ENCODE measurements around the gene PDK2.

The PDK2 gene

DNA sequence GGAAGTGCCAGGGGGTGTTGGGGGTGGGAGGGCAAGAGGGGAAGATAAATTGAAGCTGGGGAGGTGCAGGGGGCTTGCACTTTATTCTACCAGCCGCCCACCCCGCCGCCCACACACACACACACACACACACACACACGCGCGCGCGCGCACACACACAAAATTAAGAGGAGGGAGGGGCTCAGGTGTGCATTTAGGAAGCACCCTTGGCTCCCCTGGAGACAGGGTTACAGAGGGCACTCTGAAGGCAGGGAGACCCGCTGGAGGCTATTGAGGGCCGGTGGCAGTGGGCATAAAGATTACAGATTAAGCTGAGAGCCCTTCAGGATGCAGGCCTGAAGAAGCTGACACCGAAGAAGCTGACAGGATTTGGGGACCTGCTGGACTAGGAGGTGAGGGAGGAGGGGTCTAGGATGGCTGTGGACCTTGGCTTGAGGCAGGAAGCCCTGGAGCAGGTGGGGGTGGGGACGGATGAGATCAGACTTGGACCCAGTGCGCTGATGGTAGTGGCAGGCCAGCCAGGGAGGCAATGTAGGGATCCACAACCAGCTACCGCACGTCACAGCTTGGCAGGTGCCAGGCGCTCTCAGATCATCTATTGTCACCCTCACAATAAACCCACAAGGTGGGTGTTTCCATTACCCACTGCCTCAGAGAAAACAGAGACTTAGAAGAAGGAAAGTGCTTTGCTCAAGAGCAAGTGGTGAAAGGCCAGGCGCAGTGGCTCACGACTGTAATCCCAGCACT lies 35.6 kb downstream of the PDK2 start:
- peak overlapping the region; percentile 52 for H3K4me3 ChIP-seq (ENCODE audit: low read length)
- DNase-seq (ENCODE audit: low read depth): no peak
- TF ChIP-seq, protein P1, sequence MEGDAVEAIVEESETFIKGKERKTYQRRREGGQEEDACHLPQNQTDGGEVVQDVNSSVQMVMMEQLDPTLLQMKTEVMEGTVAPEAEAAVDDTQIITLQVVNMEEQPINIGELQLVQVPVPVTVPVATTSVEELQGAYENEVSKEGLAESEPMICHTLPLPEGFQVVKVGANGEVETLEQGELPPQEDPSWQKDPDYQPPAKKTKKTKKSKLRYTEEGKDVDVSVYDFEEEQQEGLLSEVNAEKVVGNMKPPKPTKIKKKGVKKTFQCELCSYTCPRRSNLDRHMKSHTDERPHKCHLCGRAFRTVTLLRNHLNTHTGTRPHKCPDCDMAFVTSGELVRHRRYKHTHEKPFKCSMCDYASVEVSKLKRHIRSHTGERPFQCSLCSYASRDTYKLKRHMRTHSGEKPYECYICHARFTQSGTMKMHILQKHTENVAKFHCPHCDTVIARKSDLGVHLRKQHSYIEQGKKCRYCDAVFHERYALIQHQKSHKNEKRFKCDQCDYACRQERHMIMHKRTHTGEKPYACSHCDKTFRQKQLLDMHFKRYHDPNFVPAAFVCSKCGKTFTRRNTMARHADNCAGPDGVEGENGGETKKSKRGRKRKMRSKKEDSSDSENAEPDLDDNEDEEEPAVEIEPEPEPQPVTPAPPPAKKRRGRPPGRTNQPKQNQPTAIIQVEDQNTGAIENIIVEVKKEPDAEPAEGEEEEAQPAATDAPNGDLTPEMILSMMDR (conservative IDR thresholded peaks at IDR 0.05; ENCODE audit: low read length): no peak

DNA sequence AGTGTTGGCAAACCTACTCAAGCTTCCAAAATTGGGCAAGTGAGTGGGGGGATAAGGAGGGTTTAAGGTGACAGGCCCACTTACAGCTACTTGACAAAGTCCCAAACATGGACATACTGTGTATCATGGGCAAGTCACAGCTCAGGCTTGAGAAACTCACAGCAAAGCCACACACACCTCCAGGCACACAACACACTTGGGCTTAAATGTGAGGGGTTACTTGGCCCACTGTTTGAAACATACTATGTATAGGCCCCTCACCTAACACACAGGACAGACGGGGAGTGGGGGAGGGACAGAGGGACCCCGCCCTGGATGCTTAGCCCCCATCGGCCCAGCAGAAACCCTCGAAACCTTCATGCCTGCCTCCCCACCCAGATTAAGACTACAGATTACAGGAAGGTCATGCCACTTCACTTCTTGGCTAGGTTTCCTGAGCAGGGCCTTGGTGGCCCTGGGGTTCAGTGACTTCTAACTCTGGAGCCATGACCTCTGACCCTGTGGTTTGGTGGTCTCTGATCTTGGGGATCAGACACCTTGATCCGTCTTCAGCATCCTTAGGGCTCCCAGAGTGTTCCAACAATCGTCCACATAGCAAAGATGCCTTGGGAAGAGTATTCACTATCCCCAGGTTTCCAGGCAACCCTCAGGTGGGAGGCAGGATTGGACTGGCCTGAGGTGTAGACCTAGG lies 37.1 kb downstream of the PDK2 start:
- no peak overlapping the region for H3K4me3 ChIP-seq (ENCODE audit: low read length)
- no peak for DNase-seq (ENCODE audit: low read depth)
- TF ChIP-seq, protein P1 (conservative IDR thresholded peaks at IDR 0.05; ENCODE audit: low read length): no peak

DNA sequence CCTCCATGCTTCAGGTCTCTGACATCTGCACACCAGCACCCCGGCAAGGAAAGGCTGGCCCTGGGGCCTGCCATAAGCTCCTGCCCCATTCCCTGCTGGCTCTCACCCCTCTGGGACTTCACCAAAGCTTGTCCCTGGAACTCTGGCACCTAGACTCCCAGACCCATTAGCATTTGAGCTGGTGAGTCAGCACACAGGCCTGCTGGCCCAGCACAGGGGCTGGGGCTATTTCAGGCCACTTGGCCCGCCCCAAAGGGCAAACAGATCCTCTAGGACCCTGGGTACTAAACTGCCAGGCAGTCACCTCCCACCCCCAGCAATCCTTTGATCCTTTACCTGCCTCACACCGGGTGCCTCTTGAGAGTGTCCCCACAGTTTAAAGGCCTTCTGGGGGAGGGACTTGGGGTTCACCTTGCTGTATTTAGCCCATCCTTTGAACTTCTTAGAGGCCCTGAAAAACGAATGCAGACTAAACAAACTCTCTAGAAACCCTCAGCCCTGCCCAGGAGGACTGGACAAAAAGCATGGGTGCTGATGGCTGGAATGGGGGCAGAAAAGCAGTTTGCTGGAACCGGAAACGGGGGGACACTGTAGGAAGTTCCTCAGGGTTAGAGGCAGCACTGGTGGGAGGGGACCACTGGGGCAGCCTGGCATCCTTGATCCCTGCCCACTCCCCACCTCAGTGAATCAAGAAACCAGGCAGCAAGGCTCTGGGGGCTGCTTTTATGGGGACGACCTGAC lies 38.0 kb downstream of the PDK2 start:
- TF ChIP-seq, protein P1 (conservative IDR thresholded peaks at IDR 0.05; ENCODE audit: low read length): no peak
- H3K4me3 ChIP-seq (ENCODE audit: low read length): no peak overlapping the region

DNA sequence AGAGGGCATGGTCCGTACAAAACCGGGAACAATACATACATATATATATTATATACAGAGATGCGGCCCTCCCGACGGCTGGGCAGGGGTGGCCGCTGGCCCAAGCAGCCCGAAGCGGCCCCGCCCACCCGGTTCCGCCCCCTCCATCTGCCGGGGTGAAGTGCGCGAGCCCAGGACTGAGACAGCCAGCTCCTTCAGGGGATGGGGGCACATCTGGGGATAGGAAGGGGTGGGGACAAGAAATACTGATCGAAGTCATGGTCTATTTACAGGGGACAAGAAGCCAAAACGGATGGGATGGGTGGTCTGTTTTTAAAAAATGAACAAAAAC lies 38.6 kb downstream of the PDK2 start:
- no peak for DNase-seq (ENCODE audit: low read depth)
- TF ChIP-seq, protein P1 (conservative IDR thresholded peaks at IDR 0.05; ENCODE audit: low read length): no peak
- no peak overlapping the region for H3K4me3 ChIP-seq (ENCODE audit: low read length)

More for the DNA sequence above, 38.0 kb downstream of the PDK2 start:
- DNase-seq (ENCODE audit: low read depth): peak; percentile 66

DNA sequence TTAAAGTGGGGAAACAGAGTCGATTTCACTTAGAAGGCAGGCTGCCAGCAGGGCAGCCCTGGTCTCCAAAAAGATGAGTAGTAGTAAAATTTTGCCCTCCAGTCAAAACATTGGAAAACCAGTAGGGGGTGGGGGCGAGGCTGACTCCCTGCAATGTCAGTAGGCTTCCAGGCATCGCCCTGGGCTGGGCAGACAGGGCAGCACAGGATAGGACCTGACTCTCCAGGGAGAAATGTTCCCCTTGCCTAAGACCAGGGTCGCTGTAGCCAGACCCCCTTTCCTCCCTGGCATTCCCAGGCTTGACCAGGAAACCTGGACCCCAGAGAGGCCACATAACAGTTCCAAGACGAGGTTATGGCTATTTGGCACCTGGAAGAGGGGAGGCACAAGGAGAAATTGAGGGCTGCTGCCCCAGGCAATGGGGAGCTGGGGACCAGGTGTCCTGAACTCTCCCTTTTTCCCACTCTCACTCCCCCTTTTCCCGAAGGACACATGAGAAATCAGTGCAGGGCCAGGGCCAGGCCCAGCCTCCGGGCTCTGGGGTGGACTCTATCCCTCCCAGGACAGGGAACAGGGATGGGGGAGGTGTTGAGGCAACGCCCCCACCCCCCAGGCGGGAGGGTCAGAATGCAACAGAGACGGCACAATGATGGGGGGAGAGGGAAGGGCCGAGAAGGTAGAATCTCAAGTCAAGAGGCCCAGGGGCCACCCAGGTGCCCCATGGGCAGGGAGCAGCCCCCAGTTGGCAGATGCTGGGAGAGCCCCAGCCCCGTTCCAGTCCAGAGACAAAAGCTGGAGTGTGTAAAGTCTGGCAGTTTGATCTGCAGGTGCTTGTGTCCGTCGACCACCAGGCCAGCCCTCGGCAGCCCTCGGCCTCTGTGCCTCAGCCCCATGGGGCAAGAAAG lies 39.3 kb downstream of the PDK2 start:
- H3K4me3 ChIP-seq (ENCODE audit: low read length): no peak overlapping the region
- TF ChIP-seq, protein P1 (conservative IDR thresholded peaks at IDR 0.05; ENCODE audit: low read length): peak; percentile 23; the same call in 1 of the 2 replicates
- DNase-seq (ENCODE audit: low read depth): no peak

DNA sequence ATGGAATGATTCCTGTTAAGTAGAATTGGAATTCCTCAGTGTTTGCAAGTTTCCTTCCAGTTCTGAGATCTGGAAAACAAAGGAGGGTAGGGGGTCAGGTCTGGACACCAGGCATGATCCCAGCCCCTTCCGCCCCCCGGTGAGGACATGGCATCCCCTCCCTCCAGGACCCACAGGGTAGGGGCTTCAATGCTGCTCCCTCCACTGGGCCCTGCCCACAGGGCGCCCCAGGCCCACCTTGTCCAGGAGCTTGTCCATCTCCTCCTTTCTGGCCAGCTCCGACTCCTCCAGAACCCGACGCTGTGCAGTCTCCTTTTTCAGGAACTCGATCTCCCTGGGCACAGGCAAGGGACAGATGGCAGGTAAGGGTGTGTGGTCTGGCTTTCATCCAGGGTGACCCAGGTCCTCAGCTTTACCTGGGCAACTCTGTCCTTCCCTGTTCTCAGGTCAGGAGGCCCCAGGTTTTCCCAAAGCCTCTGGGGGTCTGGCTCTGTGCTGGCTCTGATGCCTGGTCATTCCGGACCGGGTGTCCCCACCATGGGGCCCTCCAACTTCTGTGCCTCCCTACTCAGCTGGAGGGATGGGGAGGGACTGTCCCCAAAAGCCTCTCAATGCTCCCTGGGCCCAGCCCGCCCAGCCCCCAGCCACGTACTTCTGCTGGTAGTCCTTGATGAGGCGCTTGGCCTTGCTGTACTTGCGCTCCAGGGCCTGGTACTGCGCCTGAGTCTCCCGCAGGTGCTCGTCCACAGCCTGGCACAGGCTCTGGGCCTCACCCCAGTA lies 40.4 kb downstream of the PDK2 start:
- no peak overlapping the region for H3K4me3 ChIP-seq (ENCODE audit: low read length)
- no peak for DNase-seq (ENCODE audit: low read depth)
- TF ChIP-seq, protein P1 (conservative IDR thresholded peaks at IDR 0.05; ENCODE audit: low read length): no peak
